Vagina (tissue), 2 donors: ENCODE data around the gene BACE2.

Source experiments
- CTCF ChIP-seq, 3 experiments: fragments of 450-650 bp in 2 of 3; fragments of 200-600 bp in 1 of 3; sonication (generic) in 1 of 3; IDR thresholded peaks; one replicate each; pipeline ENCODE4 v1.5.1; 2017 to 2019; ENCODE audit warnings: antibody characterized with exemption in 3 of 3, mild to moderate bottlenecking in 2 of 3, moderate library complexity in 2 of 3
- POLR2A ChIP-seq, 2 donors: fragments of 450-650 bp; IDR thresholded peaks; one replicate each; pipeline ENCODE4 v1.6.1; 2017; ENCODE audit warnings: antibody characterized with exemption in 2 of 2, mild to moderate bottlenecking in 2 of 2, moderate library complexity in 2 of 2

DNA sequence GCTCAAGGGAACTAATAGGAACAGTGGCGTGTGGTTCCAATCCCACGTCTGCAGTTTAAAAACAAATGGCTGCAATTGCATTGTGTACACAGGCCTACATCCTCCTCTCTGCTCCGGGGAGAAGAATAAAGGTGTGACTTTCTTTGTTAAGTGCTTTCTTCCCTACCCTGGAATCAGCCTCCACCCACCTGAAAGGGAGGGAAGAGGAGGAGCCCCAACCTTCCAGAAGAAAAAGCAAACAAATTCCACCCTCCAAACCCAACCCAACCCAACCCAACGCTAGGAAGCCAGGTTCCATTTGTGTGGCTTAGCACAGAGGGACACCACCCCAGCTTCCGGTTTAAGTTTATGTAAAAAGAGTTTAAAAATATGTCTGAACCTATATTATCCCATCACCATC is 11.8 kb upstream of the BACE2 start:
- TF ChIP-seq CTCF (IDR thresholded peaks at IDR 0.05) (no peak), POLR2A (IDR thresholded peaks at IDR 0.05) (no peak)
